Esophagus (tissue), 2 donors: ENCODE data around the gene PBRM1. TPM values are rescaled to one million over a fixed set of nuclear protein-coding genes. Genes with fewer than 3 reads are reported as not detected.

Source experiments
- H3K27ac ChIP-seq, 2 donors: one replicate each; pipeline ENCODE4 v1.5.1; 2013; ENCODE audit warnings: low read depth in 2 of 2, mild to moderate bottlenecking in 2 of 2, inconsistent platforms in 1 of 2, low read length in 1 of 2, moderate library complexity in 1 of 2
- H3K27me3 ChIP-seq, 2 donors: one replicate each; pipeline ENCODE4 v1.6.1; 2013; ENCODE audit warnings: low read length in 2 of 2, control low read depth in 1 of 2, mild to moderate bottlenecking in 1 of 2; ENCODE audit not compliant: insufficient read depth in 2 of 2, control insufficient read depth in 1 of 2
- H3K36me3 ChIP-seq, 2 donors: one replicate each; pipeline ENCODE4 v1.6.1; 2013; ENCODE audit warnings: low read length in 1 of 2; ENCODE audit not compliant: control insufficient read depth in 2 of 2, insufficient read depth in 2 of 2
- H3K4me1 ChIP-seq, 2 donors: one replicate each; pipeline ENCODE4 v1.6.1; 2013; ENCODE audit warnings: low read length in 1 of 2; ENCODE audit not compliant: control insufficient read depth in 2 of 2, insufficient read depth in 2 of 2
- H3K4me3 ChIP-seq, 2 donors: one replicate each; pipeline ENCODE4 v1.5.1; 2013; ENCODE audit warnings: low read length in 2 of 2, mild to moderate bottlenecking in 2 of 2, low read depth in 1 of 2, moderate library complexity in 1 of 2
- H3K9me3 ChIP-seq, 2 donors: one replicate each; pipeline ENCODE4 v1.6.1; 2013; ENCODE audit warnings: mild to moderate bottlenecking in 2 of 2, low read depth in 1 of 2, low read length in 1 of 2, moderate library complexity in 1 of 2; ENCODE audit not compliant: control insufficient read depth in 2 of 2, insufficient read depth in 1 of 2
- WGBS, 2 donors: extraction: QIAGEN DNeasy Blood & Tissue Kit; methylation state at CpG; one replicate each; pipeline ENCODE4 v1.1.7; 2013; 5-methylcytosine and 5-hydroxymethylcytosine counted together
- polyA plus RNA-seq, 2 donors: library from polyadenylated mRNA; stranded (reverse); fragments of 200-250 nt; gene quantifications; one replicate each; pipeline ENCODE4 v1.2.3, GENCODE V29; 2013
- donor health status: healthy with polysubstance abuse.
- donor health status: Bipolar disorder and iron deficiency.

Gene PBRM1
- polyA plus RNA-seq, 2 donors, result 8.3 to 12.0 TPM

DNA sequence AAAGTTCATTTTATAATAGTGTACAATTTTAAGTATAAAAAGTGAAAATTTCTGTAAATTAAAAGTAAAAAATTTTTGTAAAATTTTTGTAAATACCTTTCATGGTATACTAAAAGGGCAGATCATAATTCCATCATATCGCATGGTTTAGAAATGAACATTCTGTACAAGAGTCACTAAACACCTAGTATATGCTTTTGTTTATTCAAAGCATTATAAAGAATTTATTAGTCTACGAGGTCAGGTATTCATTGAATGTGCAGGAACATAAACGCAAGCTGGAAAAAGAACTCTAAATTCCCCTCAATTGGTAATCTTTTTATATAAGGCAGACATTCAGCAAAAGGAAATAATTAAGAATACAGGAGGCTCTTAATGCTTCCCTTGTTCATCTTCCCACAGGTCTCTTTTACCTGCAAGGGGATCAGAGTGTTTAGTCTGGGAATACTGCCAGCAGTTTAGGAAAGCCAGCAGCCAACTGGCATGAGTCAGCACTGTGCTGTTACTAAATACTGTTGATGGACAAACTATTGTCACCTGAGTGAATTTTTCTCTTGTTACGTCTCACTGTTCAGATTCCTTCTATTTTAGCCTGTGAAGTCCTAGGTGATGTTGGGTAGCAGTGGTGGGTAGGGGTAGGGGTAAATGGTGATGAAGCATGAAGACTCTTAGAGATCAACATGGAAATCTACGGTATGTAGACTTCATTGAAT, 79.2 kb downstream of the PBRM1 start:
- H3K9me3 ChIP-seq, result no peaks in the 10 kb centered on the region
- H3K36me3 ChIP-seq, result peaks cover 5 to 8% of the 10 kb centered on the region in 2 donors
- no peak overlapping the region for H3K4me3 ChIP-seq

DNA sequence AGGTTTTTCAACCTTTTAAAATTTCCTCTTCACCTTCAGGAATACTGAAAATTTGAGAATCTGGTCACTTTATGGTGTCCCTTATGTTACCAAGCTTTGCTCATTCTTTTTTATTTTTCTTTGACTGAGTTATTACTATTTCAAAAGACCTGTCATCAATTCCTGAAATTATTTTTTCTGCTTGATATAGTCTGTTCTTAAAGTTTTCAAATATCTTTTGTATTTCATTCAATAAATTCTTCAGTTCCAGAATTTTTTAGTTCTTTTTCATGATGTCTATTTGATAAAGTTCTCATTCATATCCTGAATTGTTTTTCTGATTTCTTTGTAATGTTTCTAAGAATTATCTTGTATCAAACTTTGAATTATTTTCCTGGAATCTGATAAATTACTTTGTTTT, 85.5 kb downstream of the PBRM1 start:
- H3K4me3 ChIP-seq, result no peak overlapping the region
- H3K27me3 ChIP-seq, result no peaks in the 10 kb centered on the region
- H3K4me1 ChIP-seq, result no peaks in the 10 kb centered on the region
- peaks cover 5 to 17% of the 10 kb centered on the region in 2 donors for H3K36me3 ChIP-seq
- no peak overlapping the region for H3K27ac ChIP-seq
- peaks cover 2 to 3% of the 10 kb centered on the region in 2 donors for H3K9me3 ChIP-seq

More for the DNA sequence above, 79.2 kb downstream of the PBRM1 start:
- Histone ChIP-seq H3K27ac (no peak overlapping the region), H3K27me3 (no peaks in the 10 kb centered on the region), H3K4me1 (no peaks in the 10 kb centered on the region)
- 50 to 60% methylated on average over 5 of the region's 5 CpGs for WGBS, 2 donors

DNA sequence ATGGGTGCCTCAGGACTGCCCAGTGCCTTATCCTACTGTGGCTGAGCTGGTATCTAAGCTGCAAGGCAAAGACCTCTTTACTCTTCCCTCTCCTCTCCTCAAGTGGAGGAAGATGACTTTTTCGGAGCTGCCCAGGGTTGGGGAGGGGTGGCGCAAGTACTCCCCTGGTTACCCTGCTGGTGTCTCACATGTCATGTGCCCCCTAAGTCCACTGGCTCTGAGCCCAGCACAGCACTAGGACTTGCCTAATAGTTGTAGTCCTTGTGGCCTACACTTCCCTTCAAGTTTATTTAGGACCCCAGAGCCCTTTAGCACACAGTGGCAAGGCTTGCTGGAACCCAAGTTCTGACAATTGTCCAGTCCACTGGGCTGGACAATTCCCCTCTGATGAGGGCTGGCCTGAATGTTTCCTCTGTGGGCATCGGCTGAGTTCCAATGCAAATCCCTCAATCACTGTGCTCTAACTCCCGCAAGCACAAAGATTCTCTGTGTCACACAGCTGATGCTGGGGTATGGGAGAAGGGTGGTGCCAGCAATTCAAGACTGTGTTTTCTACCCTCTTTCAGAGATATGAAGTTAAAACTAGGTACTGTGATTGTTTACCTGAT, 89.0 kb downstream of the PBRM1 start:
- H3K36me3 ChIP-seq, result peaks cover 4 to 11% of the 10 kb centered on the region in 2 donors
- H3K27me3 ChIP-seq, result no peaks in the 10 kb centered on the region
- 89 to 96% methylated on average over 4 of the region's 4 CpGs for WGBS, 2 donors

DNA sequence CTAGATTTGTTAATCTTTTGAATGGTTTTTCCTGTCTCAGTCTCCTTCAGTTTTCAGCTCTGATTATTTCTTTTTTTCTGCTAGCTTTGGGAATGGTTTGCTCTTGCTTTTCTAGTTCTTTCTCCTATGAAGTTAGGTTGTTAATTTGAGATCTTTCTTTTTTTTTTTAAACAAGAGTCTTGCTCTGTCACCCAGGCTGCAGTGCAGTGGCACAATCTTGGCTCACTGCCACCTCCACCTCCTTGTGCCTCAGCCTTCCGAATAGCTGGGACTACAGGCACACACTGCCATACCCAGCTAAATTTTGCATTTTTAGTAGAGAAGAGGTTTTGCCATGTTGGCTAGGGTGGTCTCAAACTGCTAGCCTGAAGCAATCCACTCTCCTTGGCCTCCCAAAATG, 92.6 kb downstream of the PBRM1 start:
- Histone ChIP-seq H3K27ac (no peak overlapping the region), H3K9me3 (peaks cover 0 to 2% of the 10 kb centered on the region in 2 donors), H3K4me3 (no peak overlapping the region), H3K27me3 (no peaks in the 10 kb centered on the region), H3K4me1 (no peaks in the 10 kb centered on the region), H3K36me3 (peaks cover 0 to 3% of the 10 kb centered on the region in 2 donors)
- 58 to 72% methylated on average over 1 of the region's 1 CpG for WGBS, 2 donors

More for the DNA sequence above, 89.0 kb downstream of the PBRM1 start:
- H3K4me3 ChIP-seq, result no peak overlapping the region
- H3K9me3 ChIP-seq, result peaks cover 2 to 3% of the 10 kb centered on the region in 2 donors
- no peaks in the 10 kb centered on the region for H3K4me1 ChIP-seq
- no peak overlapping the region for H3K27ac ChIP-seq

GRCh38 chr3:52574056-52574965, 111.4 kb downstream of the PBRM1 start:
- H3K36me3 ChIP-seq, result peaks cover 3 to 10% of the 10 kb centered on the region in 2 donors
- H3K27me3 ChIP-seq, result no peaks in the 10 kb centered on the region
- no peak overlapping the region for H3K4me3 ChIP-seq
- no peak overlapping the region for H3K27ac ChIP-seq
- 91 to 93% methylated on average over 6 of the region's 6 CpGs for WGBS, 2 donors
- no peaks in the 10 kb centered on the region for H3K4me1 ChIP-seq
- H3K9me3 ChIP-seq, result no peaks in the 10 kb centered on the region

GRCh38 chr3:52572221-52572620, 113.5 kb downstream of the PBRM1 start:
- no peak overlapping the region for H3K27ac ChIP-seq
- no peaks in the 10 kb centered on the region for H3K9me3 ChIP-seq
- no peak overlapping the region for H3K4me3 ChIP-seq
- WGBS, 2 donors, result 65% methylated on average over 6 of the region's 6 CpGs
- peaks cover 2 to 4% of the 10 kb centered on the region in 2 donors for H3K36me3 ChIP-seq
- H3K27me3 ChIP-seq, result no peaks in the 10 kb centered on the region
- H3K4me1 ChIP-seq, result no peaks in the 10 kb centered on the region

DNA sequence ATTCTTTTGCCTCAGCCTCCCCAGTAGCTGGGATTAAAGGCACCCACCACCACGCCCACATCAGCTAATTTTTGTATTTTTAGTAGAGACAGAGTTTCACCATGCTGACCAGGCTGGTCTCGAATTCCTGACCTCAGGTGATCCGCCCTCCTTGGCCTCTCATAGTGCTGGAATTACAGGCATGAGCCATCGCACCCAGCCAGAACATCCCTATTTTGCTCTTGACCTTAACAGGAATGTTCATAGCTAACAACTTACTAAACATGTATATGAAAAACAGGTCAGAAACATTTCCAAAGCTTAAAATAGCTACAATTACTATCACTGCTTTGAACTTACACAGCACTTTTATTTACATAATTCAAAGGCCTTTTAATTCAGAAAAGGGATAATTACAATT, 115.6 kb downstream of the PBRM1 start:
- 94% methylated on average over 4 of the region's 4 CpGs for WGBS, 2 donors
- H3K27me3 ChIP-seq, result no peaks in the 10 kb centered on the region
- H3K4me1 ChIP-seq, result no peaks in the 10 kb centered on the region
- peaks cover 0 to 4% of the 10 kb centered on the region in 2 donors for H3K36me3 ChIP-seq
- no peak overlapping the region for H3K4me3 ChIP-seq
- H3K27ac ChIP-seq, result no peak overlapping the region
- H3K9me3 ChIP-seq, result no peaks in the 10 kb centered on the region

DNA sequence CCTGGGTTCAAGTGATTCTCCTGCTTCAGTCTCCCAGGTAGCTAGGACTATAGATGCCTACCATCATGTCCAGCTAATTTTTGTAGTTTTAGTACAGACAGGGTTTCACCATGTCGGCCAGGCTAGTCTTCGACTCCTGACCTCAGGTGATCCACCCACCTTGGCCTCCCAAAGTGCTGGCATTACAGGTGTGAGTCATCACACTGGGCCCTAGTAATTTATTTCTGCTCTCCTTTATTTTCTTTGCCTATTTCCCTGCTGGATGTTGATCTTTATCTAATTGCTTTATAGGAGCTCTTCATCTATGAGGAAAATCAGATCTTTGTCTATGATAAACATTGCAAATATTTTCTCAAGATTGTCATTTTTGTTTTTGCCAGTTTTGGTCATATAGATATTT, 117.6 kb downstream of the PBRM1 start:
- WGBS, 2 donors, result 96 to 97% methylated on average over 2 of the region's 2 CpGs

DNA sequence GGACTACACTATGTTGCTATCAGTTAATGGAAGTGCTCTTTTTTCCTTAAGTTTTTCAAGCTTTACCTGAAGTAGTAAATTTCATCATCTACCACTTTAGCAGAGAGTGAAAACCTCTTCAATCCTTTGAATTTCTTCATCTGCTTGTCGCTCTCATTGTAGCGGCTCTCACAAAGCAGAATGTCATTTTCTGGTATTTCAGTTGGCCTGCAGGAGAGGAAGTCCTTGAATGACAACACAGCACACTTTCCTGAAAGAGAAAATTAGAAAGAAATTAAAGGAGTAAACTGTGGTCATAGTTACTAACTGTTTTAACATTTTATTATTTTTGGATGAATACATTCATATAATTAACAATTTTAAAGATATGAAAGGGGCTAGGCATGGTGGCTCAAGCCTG, 121.7 kb downstream of the PBRM1 start:
- H3K4me1 ChIP-seq, result no peaks in the 10 kb centered on the region

More for the DNA sequence above, 117.6 kb downstream of the PBRM1 start:
- H3K36me3 ChIP-seq, result peaks cover 0 to 3% of the 10 kb centered on the region in 2 donors
- H3K4me1 ChIP-seq, result no peaks in the 10 kb centered on the region
- no peaks in the 10 kb centered on the region for H3K27me3 ChIP-seq
- H3K4me3 ChIP-seq, result no peak overlapping the region
- H3K27ac ChIP-seq, result no peak overlapping the region
- H3K9me3 ChIP-seq, result no peaks in the 10 kb centered on the region

More for the DNA sequence above, 121.7 kb downstream of the PBRM1 start:
- H3K9me3 ChIP-seq, result no peaks in the 10 kb centered on the region
- H3K36me3 ChIP-seq, result peaks cover 5 to 11% of the 10 kb centered on the region in 2 donors
- no peak overlapping the region for H3K27ac ChIP-seq
- H3K4me3 ChIP-seq, result no peak overlapping the region
- H3K27me3 ChIP-seq, result no peaks in the 10 kb centered on the region
- WGBS, 2 donors, result 95 to 97% methylated on average over 2 of the region's 2 CpGs
